Measurements from ENCODE around the gene NHSL2. TPM values are rescaled to one million over a fixed set of nuclear protein-coding genes. Genes with fewer than 3 reads are reported as not detected.

Gene NHSL2
- total RNA-seq, 1 donor from 2014 or later: 3.8 TPM

GRCh38 chrX:72045552-72046277, 135.1 kb downstream of the NHSL2 start:
- H3K4me3 ChIP-seq: no peak overlapping the region
- H3K4me1 ChIP-seq: peaks cover 22% of the 10 kb centered on the region
- TF ChIP-seq CTCF (IDR thresholded peaks at IDR 0.05; ENCODE audit: borderline replicate concordance): no peak
- intact Hi-C loops (cut with micrococcal nuclease): no loop called here
- no peaks in the 10 kb centered on the region for H3K36me3 ChIP-seq
- no peak for DNase-seq
- no peaks in the 10 kb centered on the region for H3K9me3 ChIP-seq (replicated peaks)
- H3K27me3 ChIP-seq (ENCODE audit: low read depth): no peaks in the 10 kb centered on the region
- peak overlapping the region; percentile 15 for H3K27ac ChIP-seq (replicated peaks)

GRCh38 chrX:72046447-72046846, 135.8 kb downstream of the NHSL2 start:
- Histone ChIP-seq H3K4me1 (peaks cover 22% of the 10 kb centered on the region), H3K27ac (replicated peaks) (no peak overlapping the region), H3K4me3 (no peak overlapping the region), H3K9me3 (replicated peaks) (no peaks in the 10 kb centered on the region), H3K27me3 (ENCODE audit: low read depth) (no peaks in the 10 kb centered on the region), H3K36me3 (no peaks in the 10 kb centered on the region)
- no peak for DNase-seq
- TF ChIP-seq CTCF (IDR thresholded peaks at IDR 0.05; ENCODE audit: borderline replicate concordance): no peak
- intact Hi-C loops (cut with micrococcal nuclease): no loop called here

GRCh38 chrX:72048510-72049455, 138.1 kb downstream of the NHSL2 start:
- H3K9me3 ChIP-seq (replicated peaks): no peaks in the 10 kb centered on the region
- H3K27ac ChIP-seq (replicated peaks): no peak overlapping the region
- no peak overlapping the region for H3K4me3 ChIP-seq
- intact Hi-C loops (cut with micrococcal nuclease): no loop called here
- no peaks in the 10 kb centered on the region for H3K27me3 ChIP-seq (ENCODE audit: low read depth)
- no peak for TF ChIP-seq CTCF (IDR thresholded peaks at IDR 0.05; ENCODE audit: borderline replicate concordance)
- H3K36me3 ChIP-seq: no peaks in the 10 kb centered on the region
- H3K4me1 ChIP-seq: peaks cover 17% of the 10 kb centered on the region
- DNase-seq: no peak

- H3K4me1 ChIP-seq: peaks cover 17% of the 10 kb centered on the region
- no peaks in the 10 kb centered on the region for H3K9me3 ChIP-seq (replicated peaks)
- no peak overlapping the region for H3K4me3 ChIP-seq
- intact Hi-C loops (cut with micrococcal nuclease): no loop called here
- H3K27me3 ChIP-seq (ENCODE audit: low read depth): no peaks in the 10 kb centered on the region
- H3K36me3 ChIP-seq: no peaks in the 10 kb centered on the region
- no peak for TF ChIP-seq CTCF (IDR thresholded peaks at IDR 0.05; ENCODE audit: borderline replicate concordance)
- DNase-seq: no peak
- H3K27ac ChIP-seq (replicated peaks): no peak overlapping the region
Observed at GRCh38 chrX:72050011-72050410, 139.4 kb downstream of the NHSL2 start.

- Histone ChIP-seq H3K4me3 (no peak overlapping the region), H3K27ac (replicated peaks) (no peak overlapping the region), H3K36me3 (no peaks in the 10 kb centered on the region), H3K27me3 (ENCODE audit: low read depth) (no peaks in the 10 kb centered on the region), H3K9me3 (replicated peaks) (no peaks in the 10 kb centered on the region), H3K4me1 (peaks cover under 1% of the 10 kb centered on the region)
- TF ChIP-seq CTCF (IDR thresholded peaks at IDR 0.05; ENCODE audit: borderline replicate concordance): no peak
- no peak for DNase-seq
- intact Hi-C loops (cut with micrococcal nuclease): no loop called here
Observed at GRCh38 chrX:72051589-72051988, 140.9 kb downstream of the NHSL2 start.

All from left ventricle myocardium inferior (tissue), 1 donor.